ENCODE results near the gene GNB1L. TPM values are rescaled to one million over a fixed set of nuclear protein-coding genes. Genes with fewer than 3 reads are reported as not detected.

Gene GNB1L
- total and polyA plus RNA-seq, 9 of the 15 experiments (the other 6 are each of a cell fraction or from before 2014, with no cell fraction given) = 0.56 to 50.5 (median 10.2) TPM

DNA sequence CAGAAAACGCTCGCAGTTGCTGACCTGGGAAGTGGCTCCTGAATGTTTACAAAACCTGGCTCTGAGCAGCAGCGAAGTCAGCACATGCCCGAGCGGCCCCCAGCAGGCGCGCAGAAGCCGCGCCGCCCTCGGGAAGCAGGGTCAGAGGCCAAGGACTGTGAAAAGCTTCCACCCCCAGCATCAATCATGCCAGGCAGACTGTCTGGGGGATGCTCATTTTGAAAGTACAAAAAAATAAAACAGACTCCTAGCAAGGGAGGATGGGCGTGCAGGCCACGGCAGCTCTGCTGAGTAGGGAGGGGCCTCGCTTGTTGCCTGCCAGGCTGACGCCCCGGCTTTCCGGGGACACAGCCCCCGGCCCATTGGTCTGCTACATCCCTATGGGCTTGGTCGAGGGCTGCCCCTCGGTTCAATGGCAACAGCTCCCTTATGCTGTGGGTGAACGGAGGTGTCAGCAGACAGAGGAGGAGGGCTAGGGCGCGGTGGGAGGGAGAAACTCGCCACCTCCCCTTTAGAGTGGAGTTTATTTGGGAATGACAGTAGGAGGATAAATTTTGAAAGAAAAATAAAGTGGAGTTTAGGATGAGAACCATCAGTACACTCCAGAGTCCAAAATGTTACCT, 37.7 kb upstream of the GNB1L start (continued):
- TF ChIP-seq ERF (CRISPR knock-in tag; IDR thresholded peaks at IDR 0.05) = no peak
- no peak for TF ChIP-seq CHD1 (IDR thresholded peaks at IDR 0.05; ENCODE audit: low read length)
- TF ChIP-seq, protein P1, sequence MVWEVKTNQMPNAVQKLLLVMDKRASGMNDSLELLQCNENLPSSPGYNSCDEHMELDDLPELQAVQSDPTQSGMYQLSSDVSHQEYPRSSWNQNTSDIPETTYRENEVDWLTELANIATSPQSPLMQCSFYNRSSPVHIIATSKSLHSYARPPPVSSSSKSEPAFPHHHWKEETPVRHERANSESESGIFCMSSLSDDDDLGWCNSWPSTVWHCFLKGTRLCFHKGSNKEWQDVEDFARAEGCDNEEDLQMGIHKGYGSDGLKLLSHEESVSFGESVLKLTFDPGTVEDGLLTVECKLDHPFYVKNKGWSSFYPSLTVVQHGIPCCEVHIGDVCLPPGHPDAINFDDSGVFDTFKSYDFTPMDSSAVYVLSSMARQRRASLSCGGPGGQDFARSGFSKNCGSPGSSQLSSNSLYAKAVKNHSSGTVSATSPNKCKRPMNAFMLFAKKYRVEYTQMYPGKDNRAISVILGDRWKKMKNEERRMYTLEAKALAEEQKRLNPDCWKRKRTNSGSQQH (CRISPR knock-in tag; IDR thresholded peaks at IDR 0.05) = no peak
- TF ChIP-seq YY1 (IDR thresholded peaks at IDR 0.05; ENCODE audit: borderline replicate concordance in 1 of 3, control insufficient read depth in 1 of 3, extremely low read depth in 1 of 3, insufficient read depth in 3 of 3, insufficient read length in 1 of 3, insufficient replicate concordance in 2 of 3, low read depth in 1 of 3, low read length in 2 of 3) = peak in 1 of 3 experiments; percentile 16
- TF ChIP-seq, protein P2, sequence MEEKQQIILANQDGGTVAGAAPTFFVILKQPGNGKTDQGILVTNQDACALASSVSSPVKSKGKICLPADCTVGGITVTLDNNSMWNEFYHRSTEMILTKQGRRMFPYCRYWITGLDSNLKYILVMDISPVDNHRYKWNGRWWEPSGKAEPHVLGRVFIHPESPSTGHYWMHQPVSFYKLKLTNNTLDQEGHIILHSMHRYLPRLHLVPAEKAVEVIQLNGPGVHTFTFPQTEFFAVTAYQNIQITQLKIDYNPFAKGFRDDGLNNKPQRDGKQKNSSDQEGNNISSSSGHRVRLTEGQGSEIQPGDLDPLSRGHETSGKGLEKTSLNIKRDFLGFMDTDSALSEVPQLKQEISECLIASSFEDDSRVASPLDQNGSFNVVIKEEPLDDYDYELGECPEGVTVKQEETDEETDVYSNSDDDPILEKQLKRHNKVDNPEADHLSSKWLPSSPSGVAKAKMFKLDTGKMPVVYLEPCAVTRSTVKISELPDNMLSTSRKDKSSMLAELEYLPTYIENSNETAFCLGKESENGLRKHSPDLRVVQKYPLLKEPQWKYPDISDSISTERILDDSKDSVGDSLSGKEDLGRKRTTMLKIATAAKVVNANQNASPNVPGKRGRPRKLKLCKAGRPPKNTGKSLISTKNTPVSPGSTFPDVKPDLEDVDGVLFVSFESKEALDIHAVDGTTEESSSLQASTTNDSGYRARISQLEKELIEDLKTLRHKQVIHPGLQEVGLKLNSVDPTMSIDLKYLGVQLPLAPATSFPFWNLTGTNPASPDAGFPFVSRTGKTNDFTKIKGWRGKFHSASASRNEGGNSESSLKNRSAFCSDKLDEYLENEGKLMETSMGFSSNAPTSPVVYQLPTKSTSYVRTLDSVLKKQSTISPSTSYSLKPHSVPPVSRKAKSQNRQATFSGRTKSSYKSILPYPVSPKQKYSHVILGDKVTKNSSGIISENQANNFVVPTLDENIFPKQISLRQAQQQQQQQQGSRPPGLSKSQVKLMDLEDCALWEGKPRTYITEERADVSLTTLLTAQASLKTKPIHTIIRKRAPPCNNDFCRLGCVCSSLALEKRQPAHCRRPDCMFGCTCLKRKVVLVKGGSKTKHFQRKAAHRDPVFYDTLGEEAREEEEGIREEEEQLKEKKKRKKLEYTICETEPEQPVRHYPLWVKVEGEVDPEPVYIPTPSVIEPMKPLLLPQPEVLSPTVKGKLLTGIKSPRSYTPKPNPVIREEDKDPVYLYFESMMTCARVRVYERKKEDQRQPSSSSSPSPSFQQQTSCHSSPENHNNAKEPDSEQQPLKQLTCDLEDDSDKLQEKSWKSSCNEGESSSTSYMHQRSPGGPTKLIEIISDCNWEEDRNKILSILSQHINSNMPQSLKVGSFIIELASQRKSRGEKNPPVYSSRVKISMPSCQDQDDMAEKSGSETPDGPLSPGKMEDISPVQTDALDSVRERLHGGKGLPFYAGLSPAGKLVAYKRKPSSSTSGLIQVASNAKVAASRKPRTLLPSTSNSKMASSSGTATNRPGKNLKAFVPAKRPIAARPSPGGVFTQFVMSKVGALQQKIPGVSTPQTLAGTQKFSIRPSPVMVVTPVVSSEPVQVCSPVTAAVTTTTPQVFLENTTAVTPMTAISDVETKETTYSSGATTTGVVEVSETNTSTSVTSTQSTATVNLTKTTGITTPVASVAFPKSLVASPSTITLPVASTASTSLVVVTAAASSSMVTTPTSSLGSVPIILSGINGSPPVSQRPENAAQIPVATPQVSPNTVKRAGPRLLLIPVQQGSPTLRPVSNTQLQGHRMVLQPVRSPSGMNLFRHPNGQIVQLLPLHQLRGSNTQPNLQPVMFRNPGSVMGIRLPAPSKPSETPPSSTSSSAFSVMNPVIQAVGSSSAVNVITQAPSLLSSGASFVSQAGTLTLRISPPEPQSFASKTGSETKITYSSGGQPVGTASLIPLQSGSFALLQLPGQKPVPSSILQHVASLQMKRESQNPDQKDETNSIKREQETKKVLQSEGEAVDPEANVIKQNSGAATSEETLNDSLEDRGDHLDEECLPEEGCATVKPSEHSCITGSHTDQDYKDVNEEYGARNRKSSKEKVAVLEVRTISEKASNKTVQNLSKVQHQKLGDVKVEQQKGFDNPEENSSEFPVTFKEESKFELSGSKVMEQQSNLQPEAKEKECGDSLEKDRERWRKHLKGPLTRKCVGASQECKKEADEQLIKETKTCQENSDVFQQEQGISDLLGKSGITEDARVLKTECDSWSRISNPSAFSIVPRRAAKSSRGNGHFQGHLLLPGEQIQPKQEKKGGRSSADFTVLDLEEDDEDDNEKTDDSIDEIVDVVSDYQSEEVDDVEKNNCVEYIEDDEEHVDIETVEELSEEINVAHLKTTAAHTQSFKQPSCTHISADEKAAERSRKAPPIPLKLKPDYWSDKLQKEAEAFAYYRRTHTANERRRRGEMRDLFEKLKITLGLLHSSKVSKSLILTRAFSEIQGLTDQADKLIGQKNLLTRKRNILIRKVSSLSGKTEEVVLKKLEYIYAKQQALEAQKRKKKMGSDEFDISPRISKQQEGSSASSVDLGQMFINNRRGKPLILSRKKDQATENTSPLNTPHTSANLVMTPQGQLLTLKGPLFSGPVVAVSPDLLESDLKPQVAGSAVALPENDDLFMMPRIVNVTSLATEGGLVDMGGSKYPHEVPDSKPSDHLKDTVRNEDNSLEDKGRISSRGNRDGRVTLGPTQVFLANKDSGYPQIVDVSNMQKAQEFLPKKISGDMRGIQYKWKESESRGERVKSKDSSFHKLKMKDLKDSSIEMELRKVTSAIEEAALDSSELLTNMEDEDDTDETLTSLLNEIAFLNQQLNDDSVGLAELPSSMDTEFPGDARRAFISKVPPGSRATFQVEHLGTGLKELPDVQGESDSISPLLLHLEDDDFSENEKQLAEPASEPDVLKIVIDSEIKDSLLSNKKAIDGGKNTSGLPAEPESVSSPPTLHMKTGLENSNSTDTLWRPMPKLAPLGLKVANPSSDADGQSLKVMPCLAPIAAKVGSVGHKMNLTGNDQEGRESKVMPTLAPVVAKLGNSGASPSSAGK (IDR thresholded peaks at IDR 0.05) = peak; percentile 99
- peak; percentile 5 for TF ChIP-seq SMARCB1 (IDR thresholded peaks at IDR 0.05; ENCODE audit: insufficient read length, low read depth)
- no peak for TF ChIP-seq ESRRB (CRISPR knock-in tag; IDR thresholded peaks at IDR 0.05; ENCODE audit: borderline replicate concordance)
- no peak for TF ChIP-seq PTTG1 (tag; IDR thresholded peaks at IDR 0.05; ENCODE audit: low read depth)
- TF ChIP-seq, protein P3, sequence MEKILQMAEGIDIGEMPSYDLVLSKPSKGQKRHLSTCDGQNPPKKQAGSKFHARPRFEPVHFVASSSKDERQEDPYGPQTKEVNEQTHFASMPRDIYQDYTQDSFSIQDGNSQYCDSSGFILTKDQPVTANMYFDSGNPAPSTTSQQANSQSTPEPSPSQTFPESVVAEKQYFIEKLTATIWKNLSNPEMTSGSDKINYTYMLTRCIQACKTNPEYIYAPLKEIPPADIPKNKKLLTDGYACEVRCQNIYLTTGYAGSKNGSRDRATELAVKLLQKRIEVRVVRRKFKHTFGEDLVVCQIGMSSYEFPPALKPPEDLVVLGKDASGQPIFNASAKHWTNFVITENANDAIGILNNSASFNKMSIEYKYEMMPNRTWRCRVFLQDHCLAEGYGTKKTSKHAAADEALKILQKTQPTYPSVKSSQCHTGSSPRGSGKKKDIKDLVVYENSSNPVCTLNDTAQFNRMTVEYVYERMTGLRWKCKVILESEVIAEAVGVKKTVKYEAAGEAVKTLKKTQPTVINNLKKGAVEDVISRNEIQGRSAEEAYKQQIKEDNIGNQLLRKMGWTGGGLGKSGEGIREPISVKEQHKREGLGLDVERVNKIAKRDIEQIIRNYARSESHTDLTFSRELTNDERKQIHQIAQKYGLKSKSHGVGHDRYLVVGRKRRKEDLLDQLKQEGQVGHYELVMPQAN (IDR thresholded peaks at IDR 0.05; ENCODE audit: borderline replicate concordance) = no peak
- no peak for TF ChIP-seq MED1 (CRISPR knock-in tag; IDR thresholded peaks at IDR 0.05; ENCODE audit: borderline replicate concordance)
- TF ChIP-seq CCNT2 (IDR thresholded peaks at IDR 0.05; ENCODE audit: borderline replicate concordance, extremely low read depth, insufficient read length, low read depth, low read length) = peak; percentile 10
